ENCODE results near the gene ERO1A. TPM values are rescaled to one million over a fixed set of nuclear protein-coding genes. Genes with fewer than 3 reads are reported as not detected.

Gene ERO1A
- total RNA-seq, 1 donor from 2014 or later = 38.7 TPM

- H3K36me3 Mint-ChIP-seq (ENCODE audit: low read depth) = peaks cover 11% of the 10 kb centered on the region
- no peaks in the 10 kb centered on the region for H3K4me1 Mint-ChIP-seq
- H3K27ac Mint-ChIP-seq (ENCODE audit: unreplicated experiment) = no peak overlapping the region
- H3K4me3 Mint-ChIP-seq = no peak overlapping the region
- H3K27me3 Mint-ChIP-seq (ENCODE audit: low read depth) = no peaks in the 10 kb centered on the region
- H3K9me3 Mint-ChIP-seq = no peaks in the 10 kb centered on the region
- TF ChIP-seq CTCF (conservative IDR thresholded peaks at IDR 0.05) = no peak
- DNase-seq (ENCODE audit: low read depth, low spot score) = no peak
Measured at GRCh38 chr14:52724360-52724644, 28.9 kb upstream of the ERO1A start.

GRCh38 chr14:52723514-52724359, 28.4 kb upstream of the ERO1A start:
- no peak for TF ChIP-seq CTCF (conservative IDR thresholded peaks at IDR 0.05)
- peaks cover 11% of the 10 kb centered on the region for H3K36me3 Mint-ChIP-seq (ENCODE audit: low read depth)
- DNase-seq (ENCODE audit: low read depth, low spot score) = no peak

GRCh38 chr14:52716155-52716554, 20.8 kb upstream of the ERO1A start:
- Mint-ChIP-seq H3K27me3 (ENCODE audit: low read depth) (no peaks in the 10 kb centered on the region), H3K27ac (ENCODE audit: unreplicated experiment) (no peak overlapping the region), H3K4me1 (no peaks in the 10 kb centered on the region), H3K4me3 (no peak overlapping the region), H3K9me3 (no peaks in the 10 kb centered on the region), H3K36me3 (ENCODE audit: low read depth) (peaks cover 16% of the 10 kb centered on the region)
- no peak for TF ChIP-seq CTCF (conservative IDR thresholded peaks at IDR 0.05)
- no peak for DNase-seq (ENCODE audit: low read depth, low spot score)

More at GRCh38 chr14:52723514-52724359, 28.4 kb upstream of the ERO1A start:
- no peak overlapping the region for H3K4me3 Mint-ChIP-seq
- no peaks in the 10 kb centered on the region for H3K27me3 Mint-ChIP-seq (ENCODE audit: low read depth)
- no peak overlapping the region for H3K27ac Mint-ChIP-seq (ENCODE audit: unreplicated experiment)
- no peaks in the 10 kb centered on the region for H3K9me3 Mint-ChIP-seq
- no peaks in the 10 kb centered on the region for H3K4me1 Mint-ChIP-seq

- TF ChIP-seq CTCF (conservative IDR thresholded peaks at IDR 0.05) = no peak
- Mint-ChIP-seq H3K27me3 (ENCODE audit: low read depth) (no peaks in the 10 kb centered on the region), H3K9me3 (no peaks in the 10 kb centered on the region), H3K27ac (ENCODE audit: unreplicated experiment) (no peak overlapping the region), H3K4me1 (peaks cover 27% of the 10 kb centered on the region), H3K36me3 (ENCODE audit: low read depth) (peaks cover 24% of the 10 kb centered on the region), H3K4me3 (no peak overlapping the region)
- DNase-seq (ENCODE audit: low read depth, low spot score) = no peak
Measured at GRCh38 chr14:52711666-52712065, 16.3 kb upstream of the ERO1A start.

- Mint-ChIP-seq H3K9me3 (no peaks in the 10 kb centered on the region), H3K27ac (ENCODE audit: unreplicated experiment) (peak within 1 kb of the TSS; percentile 99), H3K4me3 (peak within 1 kb of the TSS; percentile 99), H3K27me3 (ENCODE audit: low read depth) (peaks cover 8% of the 10 kb centered on the region), H3K36me3 (ENCODE audit: low read depth) (peaks cover 13% of the 10 kb centered on the region), H3K4me1 (peaks cover 31% of the 10 kb centered on the region)
- DNase-seq (ENCODE audit: low read depth, low spot score) = peak; percentile 86
- TF ChIP-seq CTCF (conservative IDR thresholded peaks at IDR 0.05) = no peak
Measured at GRCh38 chr14:52706724-52707706, 11.7 kb upstream of the ERO1A start, which contains the start of gene PSMC6. TSS of gene PSMC6 (plus strand) at chr14:52707200. CDS start at chr14:52707220, 20 bp downstream.
